KMS-11 (cell line): ENCODE results near the gene PHKB.
"Not testable (repeated sequence)": the region's sequence is repeated elsewhere in the genome, so short reads cannot be mapped to it uniquely, and the experiment has no call there.

Experiments
- H2AFZ ChIP-seq: fragments of 200-600 bp; sonication (generic); 2 replicates; pipeline ENCODE4 v1.6.1; 2016; ENCODE audit warnings: antibody characterized with exemption, mixed run types, low read depth
- H3K27ac ChIP-seq: fragments of 200-600 bp; sonication (generic); 2 replicates; pipeline ENCODE4 v1.6.1; 2016; ENCODE audit warnings: mild to moderate bottlenecking, mixed run types
- H3K27me3 ChIP-seq: fragments of 200-600 bp; sonication (generic); 2 replicates; pipeline ENCODE4 v1.6.1; 2017; ENCODE audit warnings: mild to moderate bottlenecking, low read depth, mixed run types, moderate library complexity; ENCODE audit not compliant: insufficient read depth
- H3K36me3 ChIP-seq: fragments of 200-600 bp; sonication (generic); 2 replicates; pipeline ENCODE4 v1.6.1; 2017; ENCODE audit warnings: mild to moderate bottlenecking, mixed run types; ENCODE audit not compliant: insufficient read depth
- H3K4me1 ChIP-seq: fragments of 200-600 bp; sonication (generic); 2 replicates; pipeline ENCODE4 v1.6.1; 2016; ENCODE audit warnings: mild to moderate bottlenecking, low read depth, mixed run types; ENCODE audit not compliant: poor library complexity, severe bottlenecking
- H3K4me2 ChIP-seq: fragments of 200-600 bp; sonication (generic); 2 replicates; pipeline ENCODE4 v1.7.0; 2016; ENCODE audit warnings: mild to moderate bottlenecking, mixed run types
- H3K4me3 ChIP-seq: fragments of 200-600 bp; sonication (generic); IDR thresholded peaks from 2 replicates; pipeline ENCODE4 v1.6.1; 2017; ENCODE audit warnings: low read depth, low read length, mixed read lengths; ENCODE audit not compliant: insufficient read depth
- H3K79me2 ChIP-seq: fragments of 200-600 bp; sonication (generic); 2 replicates; pipeline ENCODE4 v1.6.1; 2016; ENCODE audit warnings: low read depth, mixed run types; ENCODE audit not compliant: insufficient read depth
- H3K9ac ChIP-seq: fragments of 200-600 bp; sonication (generic); 2 replicates; pipeline ENCODE4 v1.6.1; 2016; ENCODE audit warnings: mild to moderate bottlenecking, mixed run types
- H4K20me1 ChIP-seq: fragments of 200-600 bp; sonication (generic); 2 replicates; pipeline ENCODE4 v1.6.1; 2016; ENCODE audit warnings: mild to moderate bottlenecking, mixed run types; ENCODE audit not compliant: insufficient read depth
- TF ChIP-seq, protein P1 (sequence below): fragments of 200-600 bp; sonication (generic); conservative IDR thresholded peaks from 2 replicates; pipeline ENCODE4 v1.6.1; 2017; ENCODE audit warnings: low read depth, mild to moderate bottlenecking, antibody characterized with exemption, low read length, moderate library complexity, mixed read lengths

Gene PHKB

DNA sequence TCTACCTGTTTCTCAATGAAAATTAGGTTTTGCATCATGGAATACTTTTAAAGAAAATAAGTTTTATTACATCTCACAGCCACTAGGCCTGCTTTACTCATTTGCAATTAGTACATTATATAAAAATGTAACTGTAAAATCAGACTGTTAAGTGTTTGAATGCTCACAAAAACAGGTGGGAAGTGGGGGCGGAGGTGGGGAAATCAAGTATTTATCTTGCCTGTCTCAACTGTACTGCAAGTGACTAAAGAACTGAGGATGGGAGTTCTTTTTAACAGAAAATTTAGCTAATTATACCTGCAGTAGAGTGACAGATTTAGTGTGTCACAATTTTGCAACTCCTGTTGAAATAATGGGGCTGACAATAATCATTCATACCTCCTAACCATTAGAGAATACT, 34.3 kb upstream of the PHKB start:
- Histone ChIP-seq H3K4me3 (no peak overlapping the region), H3K36me3 (no peaks in the 10 kb centered on the region)

GRCh38 chr16:47431960-47432359, 29.2 kb upstream of the PHKB start:
- no peaks in the 10 kb centered on the region for H3K27me3 ChIP-seq
- no peak overlapping the region for H3K27ac ChIP-seq
- H3K4me3 ChIP-seq: no peak overlapping the region
- TF ChIP-seq, protein P1, sequence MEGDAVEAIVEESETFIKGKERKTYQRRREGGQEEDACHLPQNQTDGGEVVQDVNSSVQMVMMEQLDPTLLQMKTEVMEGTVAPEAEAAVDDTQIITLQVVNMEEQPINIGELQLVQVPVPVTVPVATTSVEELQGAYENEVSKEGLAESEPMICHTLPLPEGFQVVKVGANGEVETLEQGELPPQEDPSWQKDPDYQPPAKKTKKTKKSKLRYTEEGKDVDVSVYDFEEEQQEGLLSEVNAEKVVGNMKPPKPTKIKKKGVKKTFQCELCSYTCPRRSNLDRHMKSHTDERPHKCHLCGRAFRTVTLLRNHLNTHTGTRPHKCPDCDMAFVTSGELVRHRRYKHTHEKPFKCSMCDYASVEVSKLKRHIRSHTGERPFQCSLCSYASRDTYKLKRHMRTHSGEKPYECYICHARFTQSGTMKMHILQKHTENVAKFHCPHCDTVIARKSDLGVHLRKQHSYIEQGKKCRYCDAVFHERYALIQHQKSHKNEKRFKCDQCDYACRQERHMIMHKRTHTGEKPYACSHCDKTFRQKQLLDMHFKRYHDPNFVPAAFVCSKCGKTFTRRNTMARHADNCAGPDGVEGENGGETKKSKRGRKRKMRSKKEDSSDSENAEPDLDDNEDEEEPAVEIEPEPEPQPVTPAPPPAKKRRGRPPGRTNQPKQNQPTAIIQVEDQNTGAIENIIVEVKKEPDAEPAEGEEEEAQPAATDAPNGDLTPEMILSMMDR: no peak
- H3K79me2 ChIP-seq: no peaks in the 10 kb centered on the region
- no peaks in the 10 kb centered on the region for H4K20me1 ChIP-seq
- peaks cover 5% of the 10 kb centered on the region for H3K4me1 ChIP-seq
- H3K36me3 ChIP-seq: no peaks in the 10 kb centered on the region
- H2AFZ ChIP-seq: no peak overlapping the region
- no peak overlapping the region for H3K4me2 ChIP-seq
- H3K9ac ChIP-seq: no peak overlapping the region

More for the DNA sequence above, 34.3 kb upstream of the PHKB start:
- Histone ChIP-seq H3K27ac (no peak overlapping the region), H3K27me3 (no peaks in the 10 kb centered on the region), H3K79me2 (no peaks in the 10 kb centered on the region), H4K20me1 (no peaks in the 10 kb centered on the region), H3K9ac (no peak overlapping the region), H3K4me1 (no peaks in the 10 kb centered on the region), H2AFZ (no peak overlapping the region), H3K4me2 (no peak overlapping the region)
- TF ChIP-seq, protein P1: no peak

DNA sequence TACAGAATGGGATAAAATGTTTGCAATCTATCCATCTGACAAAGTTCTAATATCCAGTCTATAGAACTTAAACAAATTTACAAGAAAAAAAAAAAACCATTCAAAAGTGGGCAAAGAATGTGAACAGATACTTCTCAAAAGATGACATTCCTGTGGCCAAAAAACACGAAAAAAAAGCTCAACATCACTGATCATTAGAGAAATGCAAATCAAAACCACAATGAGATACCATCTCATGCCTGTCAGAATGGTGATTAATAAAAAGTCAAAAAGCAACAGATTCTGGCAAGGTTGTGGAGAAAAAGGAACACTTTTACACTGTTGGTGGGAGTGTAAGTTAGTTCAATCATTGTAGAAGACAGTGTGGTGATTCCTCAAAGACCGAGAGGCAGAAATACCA, 26.9 kb upstream of the PHKB start:
- not testable (repeated sequence) for H3K79me2 ChIP-seq, H2AFZ ChIP-seq, H3K9ac ChIP-seq, H3K27ac ChIP-seq, H3K36me3 ChIP-seq, H4K20me1 ChIP-seq, H3K4me3 ChIP-seq, H3K4me2 ChIP-seq, H3K27me3 ChIP-seq, H3K4me1 ChIP-seq

GRCh38 chr16:47440066-47440465, 21.1 kb upstream of the PHKB start:
- not testable (repeated sequence) for H3K27ac ChIP-seq, H3K4me3 ChIP-seq, H3K79me2 ChIP-seq, H3K36me3 ChIP-seq, H3K27me3 ChIP-seq, H3K9ac ChIP-seq, H3K4me1 ChIP-seq, H4K20me1 ChIP-seq, H3K4me2 ChIP-seq, H2AFZ ChIP-seq

GRCh38 chr16:47442884-47443283, 18.2 kb upstream of the PHKB start:
- not testable (repeated sequence) for H2AFZ ChIP-seq, H3K4me1 ChIP-seq, H3K4me2 ChIP-seq, H3K9ac ChIP-seq, H3K36me3 ChIP-seq, H3K79me2 ChIP-seq, H3K27me3 ChIP-seq, H3K27ac ChIP-seq, H4K20me1 ChIP-seq, H3K4me3 ChIP-seq

GRCh38 chr16:47446431-47446830, 14.7 kb upstream of the PHKB start:
- no peaks in the 10 kb centered on the region for H3K27me3 ChIP-seq
- no peak overlapping the region for H3K27ac ChIP-seq
- H3K36me3 ChIP-seq: no peaks in the 10 kb centered on the region
- H3K4me3 ChIP-seq: no peak overlapping the region
- H2AFZ ChIP-seq: no peak overlapping the region
- no peaks in the 10 kb centered on the region for H3K79me2 ChIP-seq
- TF ChIP-seq, protein P1: no peak
- no peak overlapping the region for H3K4me2 ChIP-seq
- H3K9ac ChIP-seq: no peak overlapping the region
- H3K4me1 ChIP-seq: peaks cover 5% of the 10 kb centered on the region
- H4K20me1 ChIP-seq: no peaks in the 10 kb centered on the region
